ENCODE measurements around the gene CCDC171. TPM values are rescaled to one million over a fixed set of nuclear protein-coding genes. Genes with fewer than 3 reads are reported as not detected.

Gene CCDC171
- total RNA-seq: 3.3 and 5.0 TPM in 2 replicates

- TF ChIP-seq CTCF (IDR thresholded peaks at IDR 0.05; ENCODE audit: insufficient read depth, low read length, poor library complexity, severe bottlenecking): no peak
- Histone ChIP-seq H3K36me3 (ENCODE audit: control insufficient read depth, insufficient read depth, low read length) (no peaks in the 10 kb centered on the region), H3K4me3 (ENCODE audit: low read depth, low read length) (peak within 1 kb of the TSS; percentile 78), H3K27me3 (ENCODE audit: control insufficient read depth, insufficient read depth, low read length) (no peaks in the 10 kb centered on the region)
- peak; percentile 89 for DNase-seq (ENCODE audit: low read depth)
These were observed at the start of gene CCDC171 for GRCh38 chr9:15552636-15553527. Gene CCDC171, plus strand, starts transcription at chr9:15553043. Its CDS starts 11,046 bp downstream, at chr9:15564089.

GRCh38 chr9:15505921-15506320 is 46.9 kb upstream of the CCDC171 start:
- Histone ChIP-seq H3K27me3 (ENCODE audit: control insufficient read depth, insufficient read depth, low read length) (no peaks in the 10 kb centered on the region), H3K36me3 (ENCODE audit: control insufficient read depth, insufficient read depth, low read length) (peaks cover 1% of the 10 kb centered on the region), H3K4me3 (ENCODE audit: low read depth, low read length) (no peak overlapping the region)
- no peak for DNase-seq (ENCODE audit: low read depth)
- TF ChIP-seq CTCF (IDR thresholded peaks at IDR 0.05; ENCODE audit: insufficient read depth, low read length, poor library complexity, severe bottlenecking): no peak

- no peak for DNase-seq (ENCODE audit: low read depth)
- H3K27me3 ChIP-seq (ENCODE audit: control insufficient read depth, insufficient read depth, low read length): no peaks in the 10 kb centered on the region
- no peak for TF ChIP-seq CTCF (IDR thresholded peaks at IDR 0.05; ENCODE audit: insufficient read depth, low read length, poor library complexity, severe bottlenecking)
- H3K4me3 ChIP-seq (ENCODE audit: low read depth, low read length): peak overlapping the region; percentile 65
- peaks cover 1% of the 10 kb centered on the region for H3K36me3 ChIP-seq (ENCODE audit: control insufficient read depth, insufficient read depth, low read length)
These were observed 42.7 kb upstream of the CCDC171 start for GRCh38 chr9:15509931-15510788.

GRCh38 chr9:15510789-15511575 is 41.9 kb upstream of the CCDC171 start, which contains the start of gene PSIP1:
Gene PSIP1, minus strand, starts transcription at chr9:15510970. Its CDS starts 782 bp downstream, at chr9:15510188.
- H3K36me3 ChIP-seq (ENCODE audit: control insufficient read depth, insufficient read depth, low read length): no peaks in the 10 kb centered on the region
- no peak for TF ChIP-seq CTCF (IDR thresholded peaks at IDR 0.05; ENCODE audit: insufficient read depth, low read length, poor library complexity, severe bottlenecking)
- peak; percentile 16 for DNase-seq (ENCODE audit: low read depth)
- peak within 1 kb of the TSS; percentile 65 for H3K4me3 ChIP-seq (ENCODE audit: low read depth, low read length)
- H3K27me3 ChIP-seq (ENCODE audit: control insufficient read depth, insufficient read depth, low read length): no peaks in the 10 kb centered on the region

- H3K36me3 ChIP-seq (ENCODE audit: control insufficient read depth, insufficient read depth, low read length): no peaks in the 10 kb centered on the region
- no peak for DNase-seq (ENCODE audit: low read depth)
- no peak overlapping the region for H3K4me3 ChIP-seq (ENCODE audit: low read depth, low read length)
- TF ChIP-seq CTCF (IDR thresholded peaks at IDR 0.05; ENCODE audit: insufficient read depth, low read length, poor library complexity, severe bottlenecking): no peak
- H3K27me3 ChIP-seq (ENCODE audit: control insufficient read depth, insufficient read depth, low read length): no peaks in the 10 kb centered on the region
These were observed 40.6 kb upstream of the CCDC171 start for GRCh38 chr9:15512204-15512603.
